Measurements from ENCODE around the gene TRIM52. TPM values are rescaled to one million over a fixed set of nuclear protein-coding genes. Genes with fewer than 3 reads are reported as not detected.
A peak's percentile ranks its signal among the peaks of the same experiment; 100 is the strongest.

Gene TRIM52
- total and polyA plus RNA-seq, 2 of the 13 experiments (the other 11 are each of a cell fraction or from before 2014, with no cell fraction given) = 7.2 to 11.6 TPM

- TF ChIP-seq ZNF724P (CRISPR knock-in tag; IDR thresholded peaks at IDR 0.05; ENCODE audit: borderline replicate concordance) (no peak; the same call in 1 of the 2 replicates), ZNF512B (CRISPR knock-in tag; IDR thresholded peaks at IDR 0.05; ENCODE audit: borderline replicate concordance) (no peak), PHF20 (CRISPR knock-in tag; IDR thresholded peaks at IDR 0.05) (peak; percentile 29; the same call in 1 of the 2 replicates), HOXA7 (CRISPR knock-in tag; IDR thresholded peaks at IDR 0.05) (no peak), NFYB (CRISPR knock-in tag; IDR thresholded peaks at IDR 0.05) (no peak), ZMYM4 (CRISPR knock-in tag; IDR thresholded peaks at IDR 0.05) (peak; percentile 72), ZNF460 (CRISPR knock-in tag; IDR thresholded peaks at IDR 0.05; ENCODE audit: borderline replicate concordance) (0 out of 2 replicates have a peak, but pooled peaks have one; percentile 7), MLX (CRISPR knock-in tag; IDR thresholded peaks at IDR 0.05) (peak; percentile 19; the same call in 1 of the 2 replicates), TFDP1 (CRISPR knock-in tag; IDR thresholded peaks at IDR 0.05; ENCODE audit: borderline replicate concordance) (0 out of 2 replicates have a peak, but pooled peaks have one; percentile 21), GABPB1 (CRISPR knock-in tag; IDR thresholded peaks at IDR 0.05) (peak; percentile 74), YY1 (IDR thresholded peaks at IDR 0.05; ENCODE audit: insufficient read depth, insufficient replicate concordance, low read depth, low read length) (peak; percentile 80), ZNF101 (CRISPR knock-in tag; IDR thresholded peaks at IDR 0.05; ENCODE audit: borderline replicate concordance, low read depth) (no peak), ZNF432 (CRISPR knock-in tag; IDR thresholded peaks at IDR 0.05; ENCODE audit: borderline replicate concordance) (no peak), ZSCAN25 (CRISPR knock-in tag; IDR thresholded peaks at IDR 0.05) (0 out of 2 replicates have a peak, but pooled peaks have one; percentile 63), NONO (IDR thresholded peaks at IDR 0.05) (no peak), NONO (CRISPR knock-in tag; conservative IDR thresholded peaks at IDR 0.05) (peak; percentile 95), MAX (IDR thresholded peaks at IDR 0.05) (no peak), PRPF4 (IDR thresholded peaks at IDR 0.05; ENCODE audit: low read depth, low read length, poor library complexity, severe bottlenecking) (peak; percentile 24), ZNF644 (CRISPR knock-in tag; IDR thresholded peaks at IDR 0.05; ENCODE audit: low read depth) (peak; percentile 73)
- TF ChIP-seq, protein P1, sequence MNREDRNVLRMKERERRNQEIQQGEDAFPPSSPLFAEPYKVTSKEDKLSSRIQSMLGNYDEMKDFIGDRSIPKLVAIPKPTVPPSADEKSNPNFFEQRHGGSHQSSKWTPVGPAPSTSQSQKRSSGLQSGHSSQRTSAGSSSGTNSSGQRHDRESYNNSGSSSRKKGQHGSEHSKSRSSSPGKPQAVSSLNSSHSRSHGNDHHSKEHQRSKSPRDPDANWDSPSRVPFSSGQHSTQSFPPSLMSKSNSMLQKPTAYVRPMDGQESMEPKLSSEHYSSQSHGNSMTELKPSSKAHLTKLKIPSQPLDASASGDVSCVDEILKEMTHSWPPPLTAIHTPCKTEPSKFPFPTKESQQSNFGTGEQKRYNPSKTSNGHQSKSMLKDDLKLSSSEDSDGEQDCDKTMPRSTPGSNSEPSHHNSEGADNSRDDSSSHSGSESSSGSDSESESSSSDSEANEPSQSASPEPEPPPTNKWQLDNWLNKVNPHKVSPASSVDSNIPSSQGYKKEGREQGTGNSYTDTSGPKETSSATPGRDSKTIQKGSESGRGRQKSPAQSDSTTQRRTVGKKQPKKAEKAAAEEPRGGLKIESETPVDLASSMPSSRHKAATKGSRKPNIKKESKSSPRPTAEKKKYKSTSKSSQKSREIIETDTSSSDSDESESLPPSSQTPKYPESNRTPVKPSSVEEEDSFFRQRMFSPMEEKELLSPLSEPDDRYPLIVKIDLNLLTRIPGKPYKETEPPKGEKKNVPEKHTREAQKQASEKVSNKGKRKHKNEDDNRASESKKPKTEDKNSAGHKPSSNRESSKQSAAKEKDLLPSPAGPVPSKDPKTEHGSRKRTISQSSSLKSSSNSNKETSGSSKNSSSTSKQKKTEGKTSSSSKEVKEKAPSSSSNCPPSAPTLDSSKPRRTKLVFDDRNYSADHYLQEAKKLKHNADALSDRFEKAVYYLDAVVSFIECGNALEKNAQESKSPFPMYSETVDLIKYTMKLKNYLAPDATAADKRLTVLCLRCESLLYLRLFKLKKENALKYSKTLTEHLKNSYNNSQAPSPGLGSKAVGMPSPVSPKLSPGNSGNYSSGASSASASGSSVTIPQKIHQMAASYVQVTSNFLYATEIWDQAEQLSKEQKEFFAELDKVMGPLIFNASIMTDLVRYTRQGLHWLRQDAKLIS (CRISPR knock-in tag; IDR thresholded peaks at IDR 0.05) = no peak; the same call in 1 of the 2 replicates
Observed at GRCh38 chr5:181221792-181222629, 38.9 kb downstream of the TRIM52 start (continued).

Data from HepG2 (cell line).